Left lobe of liver (tissue), 2 donors: Measurements from ENCODE around the gene IGF1. TPM values are rescaled to one million over a fixed set of nuclear protein-coding genes. Genes with fewer than 3 reads are reported as not detected.

ENCODE experiments used
- ATAC-seq: fragments of 200-7000 bp; cut with Tn5 transposase; one replicate; pipeline ENCODE4 v1.9.1; 2020; ENCODE audit warnings: mild to moderate bottlenecking, moderate library complexity
- DNase-seq: peaks from one replicate; pipeline ENCODE4 v3.0.0-alpha.2; 2020; ENCODE audit warnings: low spot score
- total RNA-seq: library from RNA; stranded (reverse); gene quantifications from one replicate; pipeline ENCODE4 v1.2.1, GENCODE V29; 2021
- donor health status: DM: no; HTN: no; CAD: no; lungs with moderate emphysema.
- donor health status: DM: no; HTN: yes; CAD: no.

The IGF1 gene
- total RNA-seq: 37.3 TPM

- ATAC-seq (peak; percentile 50), DNase-seq (no peak)
These were observed at the start of gene IGF1 for GRCh38 chr12:102480406-102480805. TSS of gene IGF1 (minus strand) at chr12:102480563. CDS start at chr12:102480381, 182 bp downstream.

GRCh38 chr12:102528111-102528510, 47.7 kb upstream of the IGF1 start:
- ATAC-seq (no peak), DNase-seq (no peak)

GRCh38 chr12:102527171-102527720, 46.9 kb upstream of the IGF1 start:
- ATAC-seq (no peak), DNase-seq (no peak)

GRCh38 chr12:102526656-102527055, 46.3 kb upstream of the IGF1 start:
- DNase-seq: no peak
- ATAC-seq: no peak

- ATAC-seq: no peak
- no peak for DNase-seq
These were observed 42.4 kb upstream of the IGF1 start for GRCh38 chr12:102522768-102523167.

GRCh38 chr12:102521662-102522277, 41.4 kb upstream of the IGF1 start:
- ATAC-seq: peak; percentile 38

GRCh38 chr12:102518871-102519270, 38.5 kb upstream of the IGF1 start:
- no peak for ATAC-seq
- DNase-seq: no peak

More at GRCh38 chr12:102521662-102522277, 41.4 kb upstream of the IGF1 start:
- no peak for DNase-seq

GRCh38 chr12:102514696-102515095, 34.3 kb upstream of the IGF1 start:
- ATAC-seq: no peak
- DNase-seq: no peak

- ATAC-seq (no peak), DNase-seq (no peak)
These were observed 33.4 kb upstream of the IGF1 start for GRCh38 chr12:102513739-102514138.

- no peak for ATAC-seq
- no peak for DNase-seq
These were observed 32.9 kb upstream of the IGF1 start for GRCh38 chr12:102513272-102513671.

- DNase-seq (no peak), ATAC-seq (no peak)
These were observed 32.2 kb upstream of the IGF1 start for GRCh38 chr12:102512523-102512922.

GRCh38 chr12:102511575-102511974, 31.2 kb upstream of the IGF1 start:
- ATAC-seq: peak; percentile 83
- DNase-seq: peak; percentile 71

- DNase-seq (no peak), ATAC-seq (peak; percentile 70)
These were observed 30.1 kb upstream of the IGF1 start for GRCh38 chr12:102510463-102510862.

GRCh38 chr12:102510031-102510430, 29.7 kb upstream of the IGF1 start:
- ATAC-seq (no peak), DNase-seq (no peak)

- no peak for DNase-seq
- ATAC-seq: no peak
These were observed 28.8 kb upstream of the IGF1 start for GRCh38 chr12:102509123-102509626.

- ATAC-seq (no peak), DNase-seq (no peak)
These were observed 27.7 kb upstream of the IGF1 start for GRCh38 chr12:102508052-102508451.

GRCh38 chr12:102507301-102507700, 26.9 kb upstream of the IGF1 start:
- DNase-seq (no peak), ATAC-seq (no peak)

- DNase-seq (no peak), ATAC-seq (no peak)
These were observed 24.5 kb upstream of the IGF1 start for GRCh38 chr12:102504871-102505270.

- peak; percentile 36 for ATAC-seq
- no peak for DNase-seq
These were observed 23.9 kb upstream of the IGF1 start for GRCh38 chr12:102504280-102504679.

- ATAC-seq (no peak), DNase-seq (no peak)
These were observed 23.5 kb upstream of the IGF1 start for GRCh38 chr12:102503831-102504230.

- DNase-seq (no peak), ATAC-seq (no peak)
These were observed 22.8 kb upstream of the IGF1 start for GRCh38 chr12:102503056-102503681.

GRCh38 chr12:102501773-102502172, 21.4 kb upstream of the IGF1 start:
- ATAC-seq (no peak), DNase-seq (no peak)
